K562 (cell line): Measurements from ENCODE around the gene HMG20B. TPM values are rescaled to one million over a fixed set of nuclear protein-coding genes. Genes with fewer than 3 reads are reported as not detected.

Source experiments
- ATAC-seq: fragments of 200-7000 bp; cut with Tn5 transposase; 3 replicates; pipeline ENCODE4 v1.9.1; 2020; ENCODE audit warnings: moderate library complexity
- BruUV-seq: library from RNA; stranded (reverse); fragments of 400-500 nt; replicated peaks from 2 replicates; lab custom pipeline; 2021; lab: Mats Ljungman, UMichigan
- CTCF ChIA-PET: fragments of 300-600 bp; formaldehyde crosslinking; extraction: SDS; loops from one replicate; lab custom pipeline; 2021; ENCODE audit warnings: low intra/inter-chr PET ratio; lab: Yijun Ruan, JAX
- POLR2A ChIA-PET: fragments of 300-600, 350-650 bp; sonication (Branson Sonifier 250); formaldehyde crosslinking; extraction: SDS; loops from one replicate; lab custom pipeline; 2021; ENCODE audit warnings: antibody characterized with exemption, inconsistent platforms; lab: Yijun Ruan, JAX
- DNase-seq, 4 experiments: peaks; one replicate each; pipeline versions ENCODE4 v3.0.0 to v3.0.0-alpha.2; 2011 to 2018; ENCODE audit warnings: low spot score in 3 of 4, mixed read lengths in 3 of 4; ENCODE audit errors: extremely low read depth in 1 of 4
- FAIRE-seq: peaks from 2 replicates; lab custom pipeline; 2011; peaks lifted over from hg19 to GRCh38; lab: Jason Lieb, UNC
- H2AFZ ChIP-seq: 2 replicates; pipeline ENCODE4 v1.6.0; 2011; ENCODE audit warnings: low read depth, low read length, control low read depth, inconsistent platforms
- H3K27ac ChIP-seq: fragments of 200-600 bp; 3 replicates; pipeline ENCODE4 v1.8.0; 2011; ENCODE audit warnings: low read depth, mild to moderate bottlenecking, control low read depth, inconsistent platforms, low read length, moderate library complexity, mixed read lengths; ENCODE audit errors: extremely low read depth
- H3K27me3 ChIP-seq, 2 experiments: fragments of 300-600 bp in 1 of 2; 2 replicates in 1 of 2; 3 replicates in 1 of 2; pipeline versions ENCODE4 v1.6.0 to v1.8.0; 2011; ENCODE audit warnings: inconsistent platforms in 2 of 2, low read length in 2 of 2, mild to moderate bottlenecking in 1 of 2, mixed read lengths in 1 of 2, moderate library complexity in 1 of 2; ENCODE audit not compliant: control insufficient read depth in 2 of 2, insufficient read depth in 2 of 2
- H3K36me3 ChIP-seq: fragments of 300-600 bp; 3 replicates; pipeline ENCODE4 v1.8.0; 2011; ENCODE audit warnings: mild to moderate bottlenecking, low read length, inconsistent platforms; ENCODE audit not compliant: control insufficient read depth, insufficient read depth
- H3K4me1 ChIP-seq, 2 experiments: fragments of 200-600 bp in 1 of 2; replicated peaks in 1 of 2; 2 replicates in 1 of 2; 3 replicates in 1 of 2; pipeline versions ENCODE4 v1.5.1 to v1.8.0; 2011; ENCODE audit warnings: inconsistent platforms in 2 of 2, low read length in 2 of 2, mild to moderate bottlenecking in 1 of 2, mixed read lengths in 1 of 2, moderate library complexity in 1 of 2; ENCODE audit not compliant: control insufficient read depth in 2 of 2, insufficient read depth in 2 of 2
- H3K4me2 ChIP-seq: 2 replicates; pipeline ENCODE4 v1.6.1; 2011; ENCODE audit warnings: low read length, control low read depth, inconsistent platforms, mixed read lengths; ENCODE audit not compliant: insufficient read depth
- H3K4me3 ChIP-seq: fragments of 200-600 bp; sonication (generic), shearing (Covaris generic); 2 replicates; pipeline ENCODE4 v1.5.1; 2016; ENCODE audit warnings: control low read depth, inconsistent platforms
- H3K79me2 ChIP-seq: fragments of 200-600 bp; 3 replicates; pipeline ENCODE4 v1.8.0; 2011; ENCODE audit warnings: low read length, inconsistent platforms; ENCODE audit not compliant: control insufficient read depth, insufficient read depth
- H3K9ac ChIP-seq, 2 experiments: 2 replicates each; pipeline versions ENCODE4 v1.6.0 to v1.6.1; 2011; ENCODE audit warnings: low read depth in 2 of 2, low read length in 2 of 2, control low read depth in 1 of 2, inconsistent platforms in 1 of 2, mild to moderate bottlenecking in 1 of 2, mixed read lengths in 1 of 2; ENCODE audit not compliant: insufficient read depth in 1 of 2
- H3K9me1 ChIP-seq: one replicate; pipeline ENCODE4 v1.6.0; 2011; ENCODE audit warnings: inconsistent platforms, mild to moderate bottlenecking, low read length, moderate library complexity; ENCODE audit not compliant: control insufficient read depth, insufficient read depth
- H3K9me3 ChIP-seq: replicated peaks from 2 replicates; pipeline ENCODE4 v1.5.1; 2011; ENCODE audit warnings: low read depth, low read length, inconsistent platforms; ENCODE audit not compliant: control insufficient read depth, insufficient read depth
- H4K20me1 ChIP-seq: replicated peaks from 2 replicates; pipeline ENCODE4 v1.6.1; 2011; ENCODE audit warnings: low read length, inconsistent platforms, mixed read lengths; ENCODE audit not compliant: control insufficient read depth, insufficient read depth
- BRF2 ChIP-seq: IDR thresholded peaks from 3 replicates; pipeline ENCODE4 v1.6.1; 2011; ENCODE audit warnings: borderline replicate concordance, mild to moderate bottlenecking; ENCODE audit not compliant: insufficient read length, insufficient read depth
- CLOCK ChIP-seq: fragments of 250-450 bp; sonication (Bioruptor Pico); IDR thresholded peaks from 2 replicates; pipeline ENCODE4 v1.4.0; 2020; ENCODE audit warnings: mild to moderate bottlenecking, moderate library complexity, borderline replicate concordance
- E2F1 ChIP-seq: sonication (generic); formaldehyde crosslinking; IDR thresholded peaks from 2 replicates; pipeline ENCODE4 v1.8.1; 2023; ENCODE audit warnings: mild to moderate bottlenecking, missing genetic modification reagents, moderate library complexity
- ILK ChIP-seq: fragments of 450-650 bp; IDR thresholded peaks from 2 replicates; pipeline ENCODE4 v1.6.1; 2016; ENCODE audit warnings: missing genetic modification characterization, low read depth, mild to moderate bottlenecking, missing compliant biosample characterization, moderate library complexity, borderline replicate concordance
- MBD2 ChIP-seq: sonication (generic); IDR thresholded peaks from 2 replicates; pipeline ENCODE4 v1.6.1; 2016; ENCODE audit warnings: low read depth, borderline replicate concordance
- MECOM ChIP-seq: fragments of 250-450 bp; sonication (Bioruptor Pico); IDR thresholded peaks from 2 replicates; pipeline ENCODE4 v1.8.0; 2022; ENCODE audit warnings: inconsistent platforms
- MEF2D ChIP-seq: conservative IDR thresholded peaks from 2 replicates; pipeline ENCODE4 v1.6.1; 2016; ENCODE audit warnings: low read depth, missing genetic modification characterization, missing compliant biosample characterization
- NFE2L1 ChIP-seq: fragments of 450-650 bp; IDR thresholded peaks from 2 replicates; pipeline ENCODE4 v1.6.1; 2016; ENCODE audit warnings: missing genetic modification characterization, low read depth, mild to moderate bottlenecking, missing compliant biosample characterization, moderate library complexity, borderline replicate concordance
- OTX1 ChIP-seq: fragments of 450-650 bp; formaldehyde crosslinking; IDR thresholded peaks from 2 replicates; pipeline ENCODE4 v1.4.0; 2022; ENCODE audit warnings: mild to moderate bottlenecking
- PREB ChIP-seq: sonication (generic); formaldehyde crosslinking; IDR thresholded peaks from 2 replicates; pipeline ENCODE4 v1.8.1; 2023; ENCODE audit warnings: mild to moderate bottlenecking, missing genetic modification reagents
- PTBP1 ChIP-seq: fragments of 200-400 bp; formaldehyde crosslinking; IDR thresholded peaks from 2 replicates; pipeline ENCODE4 v1.6.1; 2017; ENCODE audit warnings: low read depth, low read length
- PURB ChIP-seq: sonication (generic); formaldehyde crosslinking; IDR thresholded peaks from 2 replicates; pipeline ENCODE4 v1.9.0; 2021; ENCODE audit warnings: low read depth, mild to moderate bottlenecking, missing genetic modification reagents
- SMARCE1 ChIP-seq: fragments of 450-650 bp; IDR thresholded peaks from 2 replicates; pipeline ENCODE4 v1.7.1; 2016; ENCODE audit warnings: mild to moderate bottlenecking
- SRF ChIP-seq, 2 experiments: fragments of 250-450, 450-650 bp in 1 of 2; sonication (Bioruptor Pico) in 1 of 2; sonication (generic) in 1 of 2; formaldehyde crosslinking; IDR thresholded peaks; 2 replicates each; pipeline versions ENCODE4 v1.5.0 to v1.5.1; 2020 to 2022; ENCODE audit warnings: mild to moderate bottlenecking in 1 of 2, missing genetic modification reagents in 1 of 2
- TAF15 ChIP-seq: fragments of 200-400 bp; formaldehyde crosslinking; IDR thresholded peaks from 2 replicates; pipeline ENCODE4 v1.6.1; 2017; ENCODE audit warnings: mild to moderate bottlenecking, low read depth, low read length, moderate library complexity
- WGBS: fragments of 100-300 bp; shearing (Covaris generic); methylation state at CpG from one replicate; pipeline ENCODE4 v1.1.6; 2016; ENCODE audit warnings: low coverage, mixed read lengths; ENCODE audit not compliant: insufficient coverage; ENCODE audit errors: missing lambda C conversion rate; 5-methylcytosine and 5-hydroxymethylcytosine counted together
- in situ Hi-C: fragments of 300-500 bp; cut with MboI; formaldehyde crosslinking; loops from 4 replicates; pipeline ENCODE4 v1.15.0; 2018; ENCODE audit warnings: inconsistent platforms, mixed read lengths
- intact Hi-C: fragments of 100-400 bp; cut with micrococcal nuclease; formaldehyde crosslinking; loops from 2 replicates; pipeline ENCODE4 v1.14.2; 2022
- polyA plus RNA-seq, 8 experiments: library from polyadenylated mRNA; depleted of rRNA in 4 of 8; stranded (reverse) in 5 of 8; unstranded in 3 of 8; fragments of >200 nt; fragmentation: Nextera tagmentation in 2 of 8; fragmentation: Illumina TruSeq in 1 of 8; extraction: Ambion mirVana in 2 of 8; extraction: Trizol in 1 of 8; gene quantifications; 2 replicates each; pipeline versions ENCODE4 v1.2.1 to v1.2.3, GENCODE V29; 2011 to 2014; ENCODE audit warnings: inconsistent platforms in 1 of 8, missing spikeins in 1 of 8
- total RNA-seq, 7 experiments: library from RNA; depleted of rRNA in 6 of 7; stranded (reverse); fragments of >200 nt in 6 of 7; fragmentation: Illumina TruSeq in 2 of 7; extraction: Trizol in 2 of 7; gene quantifications; 2 replicates each; pipeline versions ENCODE4 v1.2.1 to v1.2.3, GENCODE V29; 2011 to 2021; ENCODE audit warnings: low replicate concordance in 1 of 7

HMG20B gene
- total and polyA plus RNA-seq, 9 of the 15 experiments (the other 6 are each of a cell fraction or from before 2014, with no cell fraction given) = 0.35 to 172 (median 38.6) TPM

GRCh38 chr19:3612901-3613741, 40.4 kb downstream of the HMG20B start:
- 62% methylated on average over 51 of the region's 79 CpGs for WGBS
- peak overlapping the region; percentile 76 for H3K27ac ChIP-seq
- in situ Hi-C loops = no loop called here
- TF ChIP-seq PTBP1 (no peak), MBD2 (no peak), PURB (no peak), E2F1 (no peak), BRF2 (no peak), OTX1 (no peak), PREB (no peak), MECOM (CRISPR knock-in tag) (peak; percentile 66), SRF (CRISPR knock-in tag; IDR thresholded peaks at IDR 0.05) (no peak), SMARCE1 (no peak), CLOCK (CRISPR knock-in tag) (no peak), MEF2D (tag) (no peak), ILK (no peak), TAF15 (no peak), NFE2L1 (no peak)

More at GRCh38 chr19:3612901-3613741, 40.4 kb downstream of the HMG20B start:
- H3K4me3 ChIP-seq = no peak overlapping the region
- H3K36me3 ChIP-seq = peaks cover 71% of the 10 kb centered on the region
- ATAC-seq (peak; percentile 80), FAIRE-seq (peak; percentile 81), DNase-seq (peak; percentile 82 to 92 (median 86))
- H3K79me2 ChIP-seq = peaks cover 6% of the 10 kb centered on the region; the same call in 2 of the 3 replicates
- no peaks in the 10 kb centered on the region for H4K20me1 ChIP-seq
- intact Hi-C loops = no loop called here
- H2AFZ ChIP-seq = peak overlapping the region; percentile 66
- H3K4me2 ChIP-seq = no peak overlapping the region
- peaks cover 26 to 88% of the 10 kb centered on the region in 2 experiments for H3K4me1 ChIP-seq
- CTCF ChIA-PET = no interaction called here
- H3K27me3 ChIP-seq = no peaks in the 10 kb centered on the region
- peak overlapping the region; percentile 30 to 86; a peak in 3 of 4 replicates for H3K9ac ChIP-seq
- no peaks in the 10 kb centered on the region for H3K9me1 ChIP-seq
- POLR2A ChIA-PET = interaction anchor here (0.6 to 1.0 kb wide), 4 partner anchors 14 to 96 kb away, joined by 3 to 5 read pairs (median 3); no protein-coding TSS in a partner anchor
- H3K9me3 ChIP-seq = no peaks in the 10 kb centered on the region; the same call in 1 of the 2 replicates
- BruUV-seq = no TSS peak
